Ishikawa (cell line): ENCODE results near the gene PODN.
A peak's percentile ranks its signal among the peaks of the same experiment; 100 is the strongest.

ENCODE experiments used
- CEBPB ChIP-seq: IDR thresholded peaks from 2 replicates; pipeline ENCODE4 v1.6.1; 2012
- CREB1 ChIP-seq: IDR thresholded peaks from 2 replicates; pipeline ENCODE4 v1.6.1; 2012; ENCODE audit warnings: low read depth
- EGR1 ChIP-seq: IDR thresholded peaks from 2 replicates; pipeline ENCODE4 v1.6.1; 2012
- EP300 ChIP-seq: IDR thresholded peaks from 2 replicates; pipeline ENCODE4 v1.6.1; 2012; ENCODE audit warnings: borderline replicate concordance
- FOXM1 ChIP-seq: IDR thresholded peaks from 2 replicates; pipeline ENCODE4 v1.6.1; 2012; ENCODE audit warnings: low read depth, borderline replicate concordance
- MAX ChIP-seq: IDR thresholded peaks from 2 replicates; pipeline ENCODE4 v1.6.1; 2012
- NFIC ChIP-seq: IDR thresholded peaks from 2 replicates; pipeline ENCODE4 v1.6.1; 2012
- RAD21 ChIP-seq: IDR thresholded peaks from 2 replicates; pipeline ENCODE4 v1.6.1; 2012; ENCODE audit warnings: low read depth
- REST ChIP-seq: IDR thresholded peaks from 2 replicates; pipeline ENCODE4 v1.6.1; 2012; ENCODE audit warnings: low read depth, mild to moderate bottlenecking
- TAF1 ChIP-seq: IDR thresholded peaks from 2 replicates; pipeline ENCODE4 v1.6.1; 2012; ENCODE audit warnings: low read depth, mild to moderate bottlenecking
- TCF12 ChIP-seq: IDR thresholded peaks from 2 replicates; pipeline ENCODE4 v1.6.1; 2012; ENCODE audit warnings: low read depth
- TEAD4 ChIP-seq: IDR thresholded peaks from 2 replicates; pipeline ENCODE4 v1.6.1; 2012
- YY1 ChIP-seq: IDR thresholded peaks from 2 replicates; pipeline ENCODE4 v1.6.1; 2012; ENCODE audit warnings: low read depth
- ZBTB7A ChIP-seq: IDR thresholded peaks from 2 replicates; pipeline ENCODE4 v1.6.1; 2012; ENCODE audit warnings: low read depth
- TF ChIP-seq, protein P1 (sequence below): IDR thresholded peaks from 2 replicates; pipeline ENCODE4 v1.6.1; 2012

The PODN gene

GRCh38 chr1:53047737-53048736, 14.0 kb upstream of the PODN start:
- peak; percentile 68; the same call in 1 of the 2 replicates for TF ChIP-seq YY1
- peak; percentile 94 for TF ChIP-seq TCF12
- TF ChIP-seq FOXM1, result peak; percentile 81
- peak; percentile 35; the same call in 1 of the 2 replicates for TF ChIP-seq CEBPB
- no peak for TF ChIP-seq ZBTB7A
- TF ChIP-seq REST, result no peak
- TF ChIP-seq, protein P1, sequence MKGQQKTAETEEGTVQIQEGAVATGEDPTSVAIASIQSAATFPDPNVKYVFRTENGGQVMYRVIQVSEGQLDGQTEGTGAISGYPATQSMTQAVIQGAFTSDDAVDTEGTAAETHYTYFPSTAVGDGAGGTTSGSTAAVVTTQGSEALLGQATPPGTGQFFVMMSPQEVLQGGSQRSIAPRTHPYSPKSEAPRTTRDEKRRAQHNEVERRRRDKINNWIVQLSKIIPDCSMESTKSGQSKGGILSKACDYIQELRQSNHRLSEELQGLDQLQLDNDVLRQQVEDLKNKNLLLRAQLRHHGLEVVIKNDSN, result peak; percentile 20; the same call in 1 of the 2 replicates
- peak; percentile 88 for TF ChIP-seq NFIC
- TF ChIP-seq RAD21, result peak; percentile 25
- TF ChIP-seq EGR1, result no peak
- TF ChIP-seq TAF1, result no peak
- TF ChIP-seq TEAD4, result peak; percentile 78
- TF ChIP-seq MAX, result peak; percentile 53; the same call in 1 of the 2 replicates
- TF ChIP-seq CREB1, result no peak
- TF ChIP-seq EP300, result peak; percentile 93

DNA sequence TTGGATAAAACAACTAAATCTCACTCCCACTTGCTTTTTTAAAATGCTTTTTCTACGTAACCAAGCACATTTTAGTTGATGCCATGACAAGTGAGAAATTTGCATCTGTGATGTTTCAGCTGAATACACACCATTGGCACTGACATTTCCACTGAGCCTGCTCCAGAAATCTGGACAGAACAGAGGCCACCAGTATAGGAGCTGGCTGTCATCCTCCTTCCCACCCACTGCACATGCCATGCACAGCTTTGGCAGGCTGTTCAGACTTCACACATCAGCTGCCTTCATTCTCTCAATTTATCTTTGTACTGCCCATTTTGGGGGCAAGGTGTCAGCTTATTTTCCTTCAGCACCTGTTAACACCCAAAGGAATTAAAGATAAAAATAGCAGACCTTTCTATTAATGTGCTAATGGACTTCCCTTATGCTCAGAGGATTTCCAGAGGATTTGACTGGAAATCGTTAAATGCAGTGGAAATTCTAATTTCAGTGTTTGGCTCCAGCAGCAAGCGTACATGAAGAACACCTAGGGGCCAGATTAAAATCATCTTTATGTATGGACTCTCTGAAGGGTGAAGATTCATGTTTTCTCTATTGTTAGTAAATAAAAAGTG, 12.9 kb upstream of the PODN start:
- TF ChIP-seq MAX (peak; percentile 34; the same call in 1 of the 2 replicates), EP300 (no peak)

- TF ChIP-seq FOXM1, result no peak
- no peak for TF ChIP-seq RAD21
- no peak for TF ChIP-seq REST
- TF ChIP-seq YY1, result no peak
- no peak for TF ChIP-seq EP300
- TF ChIP-seq EGR1, result no peak
- TF ChIP-seq, protein P1, result no peak
- TF ChIP-seq TCF12, result no peak
- no peak for TF ChIP-seq MAX
- TF ChIP-seq NFIC, result no peak
- TF ChIP-seq CEBPB, result no peak
Measured at GRCh38 chr1:53049574-53049967, 12.4 kb upstream of the PODN start.

GRCh38 chr1:53050310-53050709, 11.7 kb upstream of the PODN start:
- TF ChIP-seq TAF1 (no peak), EGR1 (no peak), CREB1 (no peak), REST (no peak), YY1 (no peak), RAD21 (no peak), FOXM1 (no peak), CEBPB (no peak), TEAD4 (no peak), TCF12 (no peak), ZBTB7A (no peak), NFIC (no peak), MAX (no peak), EP300 (no peak)
- TF ChIP-seq, protein P1, result no peak
